NCI-H1417 (cell line): Measurements from ENCODE around the gene C18orf54.
"Not testable (repeated sequence)": the region's sequence is repeated elsewhere in the genome, so short reads cannot be mapped to it uniquely, and the experiment has no call there.

Experiments used
- DNase-seq, 3 experiments: peaks; one replicate each; lab custom pipeline; 2025; lab: John Stamatoyannopoulos, UW

The C18orf54 gene

GRCh38 chr18:54357660-54358494 lies at the start of gene C18orf54, which contains the start of gene STARD6:
Gene C18orf54, plus strand, starts transcription at chr18:54357906. Its CDS starts 2,667 bp downstream, at chr18:54360573.
Gene STARD6, minus strand, starts transcription at chr18:54357858. Its CDS starts 3,285 bp downstream, at chr18:54354573.
- DNase-seq, result peak; percentile 81 to 99 (median 99)

GRCh38 chr18:54309564-54309963 lies 48.1 kb upstream of the C18orf54 start:
- DNase-seq, result not testable (repeated sequence)

- no peak for DNase-seq
Observed at GRCh38 chr18:54316071-54316820, 41.5 kb upstream of the C18orf54 start.

GRCh38 chr18:54323561-54323960 lies 34.1 kb upstream of the C18orf54 start:
- no peak for DNase-seq

GRCh38 chr18:54323970-54324369 lies 33.7 kb upstream of the C18orf54 start:
- no peak for DNase-seq

GRCh38 chr18:54327818-54328217 lies 29.9 kb upstream of the C18orf54 start:
- DNase-seq, result no peak

GRCh38 chr18:54329787-54330186 lies 27.9 kb upstream of the C18orf54 start:
- DNase-seq, result no peak

- DNase-seq, result no peak
Observed at GRCh38 chr18:54330768-54331548, 26.7 kb upstream of the C18orf54 start.

- DNase-seq, result no peak
Observed at GRCh38 chr18:54335638-54336173, 22.0 kb upstream of the C18orf54 start.

- no peak for DNase-seq
Observed at GRCh38 chr18:54338230-54338629, 19.5 kb upstream of the C18orf54 start.

GRCh38 chr18:54351186-54351585 lies 6.5 kb upstream of the C18orf54 start:
- DNase-seq, result no peak

- DNase-seq, result peak in 1 of 3 experiments; percentile 31
Observed at GRCh38 chr18:54357082-54357659, 535 bp upstream of the C18orf54 start.

- peak in 1 of 3 experiments; percentile 34 for DNase-seq
Observed at GRCh38 chr18:54358495-54359040, 862 bp downstream of the C18orf54 start.

GRCh38 chr18:54359233-54359632 lies 1.5 kb downstream of the C18orf54 start:
- peak in 1 of 3 experiments; percentile 43 for DNase-seq

- no peak for DNase-seq
Observed at GRCh38 chr18:54360406-54360805, 2.7 kb downstream of the C18orf54 start.

- no peak for DNase-seq
Observed at GRCh38 chr18:54378057-54378456, 20.4 kb downstream of the C18orf54 start.

GRCh38 chr18:54381640-54382039 lies 23.9 kb downstream of the C18orf54 start:
- no peak for DNase-seq

- DNase-seq, result no peak
Observed at GRCh38 chr18:54382076-54382475, 24.4 kb downstream of the C18orf54 start.

GRCh38 chr18:54382733-54383252 lies 25.1 kb downstream of the C18orf54 start:
- DNase-seq, result no peak

GRCh38 chr18:54386043-54386442 lies 28.3 kb downstream of the C18orf54 start:
- no peak for DNase-seq
